GM12874 (cell line): ENCODE measurements around the gene ZNF213.
A peak's percentile ranks its signal among the peaks of the same experiment; 100 is the strongest.

ENCODE experiments used
- CTCF ChIP-seq: IDR thresholded peaks from 2 replicates; pipeline ENCODE4 v1.5.1; 2011; ENCODE audit warnings: low read depth, mild to moderate bottlenecking, control low read depth, low read length, moderate library complexity; ENCODE audit not compliant: insufficient read depth

The ZNF213 gene

GRCh38 chr16:3129137-3130131 is 5.4 kb upstream of the ZNF213 start:
- peak; percentile 91 for TF ChIP-seq CTCF

GRCh38 chr16:3131755-3132377 is 3.0 kb upstream of the ZNF213 start:
- TF ChIP-seq CTCF, result peak; percentile 77

- no peak for TF ChIP-seq CTCF
Observed at GRCh38 chr16:3133844-3134243, 985 bp upstream of the ZNF213 start.

GRCh38 chr16:3135126-3135715 is 392 bp downstream of the ZNF213 start:
- TF ChIP-seq CTCF, result no peak

GRCh38 chr16:3137267-3137666 is 2.4 kb downstream of the ZNF213 start:
- TF ChIP-seq CTCF, result no peak

GRCh38 chr16:3138342-3138741 is 3.5 kb downstream of the ZNF213 start:
- no peak for TF ChIP-seq CTCF

GRCh38 chr16:3138823-3139426 is 4.1 kb downstream of the ZNF213 start:
- TF ChIP-seq CTCF, result no peak
